T-helper 2 cell (primary cell): ENCODE data around the gene CHST15.
"Not testable (repeated sequence)": the region's sequence is repeated elsewhere in the genome, so short reads cannot be mapped to it uniquely, and the experiment has no call there.

ENCODE experiments used
- DNase-seq, 5 experiments: peaks; one replicate each; pipeline versions ENCODE4 v3.0.0 to v3.0.0-alpha.2; 2012 to 2022

CHST15 gene

DNA sequence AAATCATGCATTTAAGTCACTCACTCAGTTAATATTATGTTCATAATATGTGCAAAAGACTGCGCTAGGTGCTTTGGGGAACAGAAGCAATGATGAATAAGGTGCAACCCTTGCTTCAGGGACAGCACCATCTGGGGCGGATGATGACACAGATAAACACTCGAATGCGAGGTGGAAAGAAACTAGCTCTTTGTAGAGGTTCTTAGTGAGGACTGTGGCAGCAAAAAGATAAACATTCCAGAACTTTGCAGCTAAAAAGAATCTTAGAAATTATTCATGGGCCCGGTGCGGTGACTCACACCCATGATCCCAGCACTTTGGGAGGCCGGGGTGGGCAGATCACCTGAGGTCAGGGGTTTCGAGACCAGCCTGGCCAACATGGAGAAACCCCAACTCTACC is 29.8 kb upstream of the CHST15 start:
- no peak for DNase-seq

DNA sequence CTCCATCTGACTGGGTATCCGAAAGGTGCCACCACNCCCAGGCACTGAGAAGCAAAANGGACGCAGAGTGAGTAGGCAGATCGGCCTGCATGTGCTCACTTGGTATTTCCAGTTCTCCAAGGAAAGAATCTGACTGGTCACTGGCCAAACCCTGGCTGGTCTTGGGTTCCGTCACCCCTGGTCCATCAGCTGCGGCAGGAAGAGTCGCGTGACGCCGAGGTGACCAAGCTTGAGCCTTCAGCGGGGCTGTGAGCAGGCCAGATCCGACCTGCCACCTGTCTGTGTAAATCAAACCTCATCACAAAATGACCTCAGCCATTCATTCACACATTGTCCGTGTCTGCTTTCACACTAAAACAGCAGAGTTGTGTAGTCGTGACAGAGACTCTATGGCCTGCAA is 28.8 kb upstream of the CHST15 start:
- DNase-seq: no peak

DNA sequence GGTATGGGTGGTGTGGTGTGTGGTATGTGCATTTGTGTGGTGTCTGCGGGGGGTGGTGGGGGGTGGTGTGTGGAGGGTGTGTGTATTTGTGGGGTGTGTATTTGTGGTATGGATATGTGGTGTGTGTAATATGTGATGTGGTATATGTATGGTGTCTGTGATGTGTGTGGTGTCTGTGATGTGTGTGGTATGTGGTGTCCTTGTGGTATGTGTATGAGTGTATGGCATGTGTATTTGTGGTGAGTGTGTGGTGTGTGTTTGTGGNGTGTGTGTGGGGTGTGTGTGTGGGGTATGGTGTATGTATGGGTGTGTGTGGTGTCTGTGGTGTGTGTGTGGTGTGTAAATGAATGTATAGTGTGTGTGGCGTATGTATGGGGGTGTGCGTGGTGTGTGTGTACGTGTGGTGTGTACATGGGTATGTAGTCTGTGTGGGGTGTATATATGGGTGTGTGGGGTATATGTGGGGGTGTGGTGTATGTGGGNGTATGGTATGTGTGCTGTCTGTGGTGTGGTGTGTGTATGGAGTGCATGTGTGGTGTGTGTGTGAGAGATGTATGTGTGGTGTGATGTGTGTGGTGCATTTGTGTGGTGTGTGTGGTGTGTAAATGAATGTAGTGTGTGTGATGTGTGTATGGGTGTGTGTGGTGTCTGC is 27.1 kb upstream of the CHST15 start:
- DNase-seq: peak in 1 of 5 experiments; percentile 32

- no peak for DNase-seq
These were observed 26.5 kb upstream of the CHST15 start for GRCh38 chr10:124119946-124120345.

DNA sequence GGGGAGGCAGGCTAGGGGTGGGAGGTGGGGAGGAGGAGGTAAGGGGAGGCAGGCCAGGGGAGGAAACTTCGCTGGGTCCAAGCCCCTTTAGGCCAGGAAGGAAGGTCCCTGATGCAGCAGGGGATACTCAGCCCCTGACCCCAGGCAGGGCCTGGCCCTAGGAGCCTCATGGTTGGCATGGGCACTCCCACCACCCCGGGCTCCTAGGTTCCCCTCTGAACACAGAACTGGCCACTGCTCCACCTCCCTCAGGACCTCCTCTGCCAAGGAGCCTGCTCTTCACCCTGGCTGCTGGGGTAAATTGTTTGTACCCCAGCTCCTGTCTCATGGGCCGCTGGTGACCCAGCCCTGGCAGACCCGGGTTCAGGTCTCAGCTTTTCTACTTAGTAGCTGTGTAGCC is 25.8 kb upstream of the CHST15 start:
- no peak for DNase-seq

DNA sequence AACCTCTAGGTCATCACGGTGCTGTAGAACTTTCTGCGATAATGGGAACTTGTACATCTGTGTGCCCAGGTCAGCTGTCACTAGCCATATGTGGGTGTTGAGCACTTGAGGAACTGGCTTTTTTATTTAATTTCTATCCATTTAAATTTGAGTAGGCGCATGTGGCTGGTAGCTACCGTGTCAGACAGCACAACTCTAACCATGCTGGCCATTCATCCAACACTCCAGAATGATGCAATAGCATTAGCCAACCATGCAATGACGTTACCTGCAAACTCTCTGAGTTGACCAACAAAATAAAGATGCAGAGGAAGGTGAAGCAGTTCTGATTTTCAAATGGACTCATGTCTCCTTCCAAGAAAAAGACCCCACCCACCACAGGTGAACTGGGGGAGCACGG is 24.4 kb upstream of the CHST15 start:
- DNase-seq: no peak

- DNase-seq: no peak
These were observed 24.1 kb upstream of the CHST15 start for GRCh38 chr10:124117511-124117785.

- DNase-seq: no peak
These were observed 23.5 kb upstream of the CHST15 start for GRCh38 chr10:124116771-124117510.

DNA sequence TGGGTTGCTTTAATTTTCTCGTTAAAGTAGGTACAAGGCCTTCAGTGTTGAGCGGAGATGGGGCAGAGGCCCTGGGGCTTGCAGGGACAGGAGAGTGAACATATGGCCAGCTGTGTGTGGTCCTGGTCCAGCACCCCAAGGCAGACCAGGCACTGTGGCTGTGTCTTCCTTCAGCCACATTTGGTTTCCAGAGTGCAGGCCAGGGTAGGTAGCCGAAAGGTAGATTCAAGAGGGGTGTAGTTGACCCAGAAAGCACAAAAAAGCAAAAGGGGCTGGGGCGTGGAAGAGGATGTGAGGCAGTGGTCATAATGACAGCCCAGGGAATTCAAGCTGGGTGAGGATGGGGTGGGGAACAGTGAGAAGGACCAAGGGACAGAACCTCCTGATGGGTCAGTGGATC is 21.3 kb upstream of the CHST15 start:
- no peak for DNase-seq

- no peak for DNase-seq
These were observed 19.6 kb upstream of the CHST15 start for GRCh38 chr10:124112891-124113580.

DNA sequence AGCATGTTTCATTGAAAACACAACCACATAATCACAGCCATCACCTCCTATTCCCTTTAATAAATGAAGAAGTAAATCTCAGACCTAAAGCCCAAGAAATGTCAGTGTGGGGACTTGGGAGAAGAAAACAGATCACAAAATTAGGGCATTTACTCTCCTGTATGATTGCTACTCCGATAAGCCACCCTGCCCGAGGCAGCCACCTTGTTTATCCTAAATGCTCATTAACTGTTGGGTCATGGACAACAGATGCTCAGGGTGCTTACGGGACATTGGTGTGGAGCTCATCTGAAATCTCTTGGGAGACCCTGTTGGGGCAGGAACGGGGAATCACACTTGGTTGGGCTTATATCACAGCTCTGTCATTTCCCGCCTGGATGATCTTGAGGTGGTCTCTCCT is 17.5 kb upstream of the CHST15 start:
- DNase-seq: no peak

GRCh38 chr10:124109261-124109660 is 15.9 kb upstream of the CHST15 start:
- DNase-seq: no peak

GRCh38 chr10:124107072-124107471 is 13.7 kb upstream of the CHST15 start:
- no peak for DNase-seq

GRCh38 chr10:124106241-124106879 is 13.0 kb upstream of the CHST15 start:
- no peak for DNase-seq

- DNase-seq: no peak
These were observed 12.2 kb upstream of the CHST15 start for GRCh38 chr10:124105594-124105993.

DNA sequence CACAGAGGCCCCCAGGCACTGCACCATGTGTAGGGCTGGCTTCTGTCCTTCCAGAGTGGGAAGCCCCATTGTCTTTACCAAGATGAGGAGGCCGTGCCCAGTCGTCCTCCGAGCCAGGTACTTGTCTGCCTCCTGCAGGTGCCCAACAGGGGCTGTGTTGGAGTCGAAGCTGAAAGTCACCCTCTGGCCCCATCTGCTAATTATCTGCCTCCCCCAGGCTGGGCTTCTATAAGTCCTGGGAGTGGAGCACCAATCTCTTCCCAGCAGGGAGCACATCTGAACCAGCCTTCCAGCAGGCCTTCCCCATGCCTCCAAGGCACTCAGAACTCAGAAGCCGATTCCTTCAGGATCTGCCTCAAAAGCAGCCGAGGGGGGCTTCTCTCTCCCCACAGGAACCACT is 11.6 kb upstream of the CHST15 start:
- DNase-seq: no peak

DNA sequence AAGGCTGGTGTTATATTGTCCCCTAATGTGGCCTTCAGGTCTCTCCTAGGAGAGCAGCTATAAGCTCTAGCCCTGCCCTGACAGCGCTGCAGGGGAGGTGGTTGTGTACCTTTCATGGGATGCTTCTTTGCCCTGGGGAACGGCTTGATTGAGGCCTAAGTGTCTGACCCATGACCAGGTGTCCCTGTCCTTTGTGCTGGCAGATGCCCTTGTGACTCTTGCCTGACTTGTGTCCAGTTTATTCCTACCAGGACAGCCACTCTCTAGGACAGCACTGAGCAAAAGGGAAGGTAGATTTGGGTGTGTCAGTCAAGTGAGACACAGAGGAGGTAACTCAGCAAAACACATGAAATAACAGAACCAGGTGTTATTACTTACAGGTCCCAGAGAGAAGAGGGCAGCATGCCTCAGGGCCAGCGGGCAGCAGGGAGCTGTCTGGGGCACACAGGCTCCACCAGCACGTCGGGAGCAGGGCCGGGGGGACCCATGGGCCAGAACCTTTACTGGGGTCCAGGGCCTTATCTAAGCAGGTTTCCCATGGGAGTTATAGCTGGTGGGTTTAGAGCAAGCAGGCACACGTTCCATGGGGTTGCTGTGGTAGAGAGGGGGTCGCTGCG is 10.7 kb upstream of the CHST15 start:
- no peak for DNase-seq

GRCh38 chr10:124101351-124101750 is 8.0 kb upstream of the CHST15 start:
- no peak for DNase-seq

- not testable (repeated sequence) for DNase-seq
These were observed 7.3 kb upstream of the CHST15 start for GRCh38 chr10:124100651-124101050.

GRCh38 chr10:124100124-124100523 is 6.7 kb upstream of the CHST15 start:
- DNase-seq: no peak

- DNase-seq: no peak
These were observed 6.2 kb upstream of the CHST15 start for GRCh38 chr10:124099604-124100003.

GRCh38 chr10:124098575-124098974 is 5.2 kb upstream of the CHST15 start:
- no peak for DNase-seq

DNA sequence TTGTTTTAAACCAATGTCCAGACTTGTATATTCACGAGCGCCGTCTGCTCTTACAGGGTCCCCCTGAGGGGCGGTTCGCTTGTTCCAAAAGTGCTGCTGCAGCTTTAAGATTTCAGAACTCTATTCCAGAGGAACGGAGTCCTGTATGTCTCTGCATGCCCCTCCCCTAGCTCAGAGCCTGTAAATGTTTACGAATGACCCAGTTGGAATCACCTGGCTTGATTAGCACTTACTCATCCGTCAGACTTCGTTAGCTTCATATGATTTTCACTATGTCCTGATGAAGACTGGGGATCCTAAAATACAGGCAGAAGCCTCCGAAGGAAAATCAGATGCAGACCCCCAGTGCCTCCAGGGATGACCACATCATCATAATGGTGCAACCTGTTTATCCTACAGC is 4.5 kb upstream of the CHST15 start:
- DNase-seq: no peak
